ENCODE measurements around the gene GUCA2B.

The GUCA2B gene

DNA sequence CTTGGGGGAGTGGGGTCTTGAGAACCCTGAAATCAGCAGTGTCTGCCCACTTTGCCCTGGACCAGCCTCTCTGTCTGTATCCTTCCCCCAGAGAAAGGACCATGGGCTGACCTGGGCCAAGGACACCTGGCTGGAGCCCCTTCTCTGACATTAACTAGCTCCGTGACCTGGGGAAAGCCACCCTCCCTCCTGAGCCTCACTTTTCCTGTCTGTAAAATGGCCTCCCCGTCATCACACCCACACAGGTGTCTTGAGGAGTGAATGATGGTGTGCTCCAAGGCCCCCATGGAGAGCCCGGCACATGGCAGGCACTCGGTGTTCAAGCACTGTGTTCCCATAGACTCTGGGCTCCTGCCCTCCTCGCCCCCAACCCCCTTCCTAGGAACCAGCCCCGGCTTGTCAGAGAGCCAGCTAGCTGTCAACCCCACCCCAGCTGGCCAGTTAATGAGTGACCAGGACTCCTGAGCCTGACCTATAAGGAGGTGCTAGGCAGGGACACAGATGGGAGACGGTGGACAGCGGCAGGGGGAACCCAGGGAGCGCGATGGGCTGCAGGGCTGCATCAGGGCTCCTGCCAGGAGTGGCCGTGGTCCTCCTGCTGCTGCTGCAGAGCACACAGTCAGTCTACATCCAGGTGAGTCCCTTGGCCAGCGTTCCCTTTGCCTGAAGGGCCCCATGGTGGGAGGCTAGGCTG lies at the start of gene GUCA2B:
TSS of gene GUCA2B (plus strand) at position 504 of the 694 bp plus-strand sequence. CDS start at position 545, 41 bp downstream.
- DNase-seq: no peak

DNA sequence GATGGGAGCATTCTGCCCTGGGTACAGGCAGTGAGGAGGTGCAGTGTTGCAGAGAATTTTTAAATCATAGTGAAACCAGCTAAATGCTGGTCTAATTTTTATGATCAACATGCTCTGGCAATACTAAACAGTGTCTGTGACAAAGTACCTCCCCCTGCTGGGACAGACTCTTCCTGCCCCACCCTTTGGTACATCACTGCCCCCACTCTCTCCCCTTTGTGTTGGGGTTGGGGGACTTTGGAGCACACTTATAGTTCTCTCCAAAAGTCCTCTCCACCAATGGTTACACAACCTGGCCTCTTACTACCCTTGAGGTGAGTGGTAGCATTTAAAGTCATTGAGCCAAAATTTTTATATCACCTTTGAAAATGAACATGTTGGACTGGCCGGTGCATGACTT lies 48.2 kb upstream of the GUCA2B start:
- DNase-seq: no peak

DNA sequence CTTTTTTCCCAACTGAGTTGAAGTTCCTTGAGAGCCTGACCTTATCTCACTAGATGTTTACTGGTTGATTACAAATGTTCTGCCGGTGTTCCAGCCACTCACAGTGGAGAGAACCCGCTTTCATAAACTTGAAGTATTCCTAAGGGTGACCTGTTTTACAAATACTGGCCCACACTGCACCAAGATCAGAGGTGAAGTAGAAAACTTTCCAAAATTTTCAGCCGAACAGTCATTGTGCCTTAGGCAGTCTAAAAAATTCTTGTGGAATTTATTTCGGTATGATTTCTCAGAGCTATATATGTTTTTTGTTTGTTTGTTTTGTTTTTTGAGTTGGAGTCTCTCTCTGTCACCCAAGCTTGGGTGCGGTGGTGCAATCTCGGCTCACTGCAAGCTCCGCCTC lies 44.9 kb upstream of the GUCA2B start:
- DNase-seq: no peak

DNA sequence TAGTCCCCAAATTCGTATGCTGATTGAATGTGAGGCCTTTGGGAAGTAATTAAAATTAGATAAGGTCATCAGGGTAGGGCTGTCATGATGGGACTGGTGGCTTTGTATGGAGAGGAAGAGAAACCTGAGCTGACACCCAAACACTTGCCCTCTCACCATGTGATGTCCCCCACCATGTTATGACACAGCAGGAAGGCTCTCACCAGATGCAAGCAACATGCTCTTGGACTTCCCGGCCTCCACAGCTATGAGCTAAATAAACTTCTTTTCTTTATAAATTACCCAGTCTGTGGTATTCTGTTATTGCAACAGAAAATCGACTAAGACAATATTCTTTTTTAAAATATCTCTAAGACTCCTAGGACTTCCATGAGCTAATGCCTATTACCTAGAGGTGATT lies 43.6 kb upstream of the GUCA2B start:
- DNase-seq: no peak

DNA sequence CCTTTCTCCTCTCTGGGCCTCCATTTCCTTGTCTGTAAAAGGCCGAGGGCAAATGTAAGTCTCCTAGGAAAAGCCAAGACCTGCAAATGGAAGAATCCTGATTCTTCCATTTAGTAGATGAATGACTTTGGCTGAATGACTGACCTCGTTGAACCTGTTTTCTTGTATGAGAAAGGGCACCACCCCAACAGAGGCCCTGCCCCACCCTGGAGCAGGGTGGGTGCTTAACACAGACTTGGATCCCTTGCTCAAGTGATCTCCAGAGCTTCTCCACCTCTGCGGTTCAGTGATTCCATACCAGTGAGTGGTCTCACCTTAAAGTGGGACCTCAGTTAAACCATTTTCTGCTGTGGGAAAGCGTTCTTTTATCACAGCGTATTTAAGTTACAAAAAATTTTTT lies 39.0 kb upstream of the GUCA2B start:
- no peak for DNase-seq

DNA sequence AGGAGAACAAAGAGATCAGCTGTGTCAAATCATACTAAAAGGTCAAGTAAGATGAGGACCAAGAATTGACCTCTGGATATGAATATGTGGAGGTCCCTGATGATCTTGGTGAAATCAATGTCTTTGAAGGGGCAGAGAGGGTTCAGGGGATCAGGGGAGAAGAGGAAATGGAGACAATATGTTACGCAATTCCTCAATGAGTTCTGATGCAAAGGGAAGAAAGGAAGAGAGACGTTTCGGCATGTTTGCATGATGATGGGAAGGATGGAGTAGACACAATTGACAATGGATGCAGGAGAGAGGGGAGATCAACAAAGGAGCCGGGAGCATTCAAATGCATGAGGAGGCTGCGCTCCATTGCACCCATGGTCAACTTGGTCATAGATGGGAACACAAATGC lies 36.0 kb upstream of the GUCA2B start:
- DNase-seq: no peak

DNA sequence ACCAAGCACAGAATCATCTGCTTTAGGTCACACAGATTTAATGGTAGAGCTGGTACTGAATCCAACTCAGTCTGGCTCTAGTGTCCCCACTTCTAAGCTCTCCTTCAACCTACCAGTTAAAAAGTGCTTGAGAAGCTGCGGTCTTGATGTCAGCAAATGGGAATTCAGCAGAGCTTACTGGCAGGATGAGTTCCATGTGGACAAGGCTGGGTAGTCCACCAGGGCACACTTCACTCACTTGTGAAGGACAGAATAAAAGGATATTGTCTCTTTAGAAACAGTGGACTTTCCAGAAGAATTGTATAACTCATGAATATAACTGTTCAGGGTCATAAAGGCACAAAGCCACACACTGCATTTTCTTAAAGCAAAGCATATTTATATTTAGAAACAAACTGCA lies 35.1 kb upstream of the GUCA2B start:
- no peak for DNase-seq

DNA sequence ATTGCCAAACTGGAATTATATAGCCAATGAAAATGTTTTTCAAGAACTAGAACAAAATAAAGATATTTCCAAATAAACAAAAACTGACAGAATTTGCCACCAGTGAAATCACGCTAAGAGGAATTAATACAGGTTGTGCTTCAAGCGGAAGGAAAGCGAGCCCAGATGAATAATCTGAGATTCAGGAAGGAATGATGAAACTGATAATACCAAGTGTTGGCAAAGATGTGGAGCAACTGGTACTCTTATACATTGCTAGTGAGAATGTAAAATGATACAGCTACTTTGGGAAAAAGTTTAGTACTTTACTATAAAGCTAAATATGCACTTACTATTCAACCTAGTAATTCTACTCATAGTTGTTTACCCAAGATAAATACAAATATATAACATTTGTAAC lies 30.8 kb upstream of the GUCA2B start:
- DNase-seq: no peak

DNA sequence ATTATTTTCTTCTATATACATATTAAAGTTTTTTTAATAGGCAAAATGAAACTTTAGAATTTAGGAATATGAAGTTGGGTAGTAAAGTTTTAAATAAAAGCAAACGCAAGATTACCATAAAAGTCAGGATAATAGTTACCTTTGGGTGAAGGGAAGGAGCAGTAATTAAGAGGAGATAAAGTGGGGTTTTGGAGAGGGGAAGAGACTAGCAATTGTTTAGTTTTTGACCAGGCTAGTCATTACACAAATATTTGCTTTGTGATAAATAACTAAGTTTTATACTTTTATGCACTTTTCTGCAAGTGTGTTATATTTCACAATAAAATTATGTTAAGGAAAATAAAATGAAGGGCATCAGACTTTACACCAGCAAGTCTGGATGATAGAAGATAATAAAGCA lies 27.7 kb upstream of the GUCA2B start:
- no peak for DNase-seq

DNA sequence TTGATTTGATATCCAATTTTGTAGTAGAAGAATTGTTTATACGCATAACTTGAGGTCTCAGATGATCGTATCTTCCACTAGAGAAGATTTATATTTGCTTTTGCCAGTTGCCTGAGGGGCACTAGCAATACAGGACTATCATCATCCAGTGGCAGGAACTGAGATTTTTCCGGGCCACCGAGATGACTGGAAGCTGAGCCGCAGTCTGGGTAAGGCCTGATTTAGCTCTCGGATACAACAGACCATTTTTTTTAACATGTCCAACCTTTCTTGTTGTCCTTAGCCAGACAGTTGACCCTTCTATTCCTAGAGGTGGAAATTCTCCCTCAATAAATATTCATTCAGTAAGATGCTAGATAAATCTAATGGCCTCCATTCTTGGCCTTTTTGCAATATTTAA lies 25.4 kb upstream of the GUCA2B start:
- no peak for DNase-seq

DNA sequence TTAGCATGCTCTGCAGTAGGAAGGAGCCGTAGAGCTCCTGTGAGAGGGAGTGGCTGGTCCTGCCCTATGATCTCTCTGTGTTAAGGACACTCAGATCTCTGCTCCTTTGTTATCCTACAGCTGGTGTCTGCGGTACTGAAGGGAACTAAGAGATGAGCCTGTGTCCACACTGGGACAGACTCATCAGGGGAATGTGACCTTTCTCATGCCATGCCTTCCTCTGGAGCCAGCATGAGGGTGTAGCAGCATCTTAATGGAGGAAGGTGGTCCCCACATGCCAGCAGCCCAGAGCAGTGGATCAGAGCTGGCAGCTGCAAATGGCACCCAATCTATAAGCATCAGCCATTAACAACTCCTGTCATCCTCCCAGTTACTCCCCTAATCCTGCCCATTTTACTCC lies 24.7 kb upstream of the GUCA2B start:
- no peak for DNase-seq

DNA sequence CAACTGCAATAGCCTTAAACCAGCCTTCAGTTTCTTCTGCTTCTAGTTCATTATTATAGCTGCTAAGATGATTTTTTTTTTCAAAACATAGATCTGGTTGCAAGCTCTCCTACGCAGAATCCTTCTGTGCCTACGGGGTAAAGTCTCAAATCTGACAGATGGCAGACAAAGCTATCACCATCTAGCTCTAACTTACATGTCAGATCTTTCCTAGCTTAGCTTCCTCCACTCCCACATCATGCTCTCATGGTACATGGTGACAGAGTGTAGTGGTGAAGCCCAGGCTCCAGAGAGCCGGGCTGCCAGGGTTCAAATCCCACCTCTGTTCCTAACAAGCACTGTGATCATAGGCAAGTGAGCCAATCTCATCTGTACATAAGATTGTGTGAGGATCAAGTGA lies 24.2 kb upstream of the GUCA2B start:
- no peak for DNase-seq

DNA sequence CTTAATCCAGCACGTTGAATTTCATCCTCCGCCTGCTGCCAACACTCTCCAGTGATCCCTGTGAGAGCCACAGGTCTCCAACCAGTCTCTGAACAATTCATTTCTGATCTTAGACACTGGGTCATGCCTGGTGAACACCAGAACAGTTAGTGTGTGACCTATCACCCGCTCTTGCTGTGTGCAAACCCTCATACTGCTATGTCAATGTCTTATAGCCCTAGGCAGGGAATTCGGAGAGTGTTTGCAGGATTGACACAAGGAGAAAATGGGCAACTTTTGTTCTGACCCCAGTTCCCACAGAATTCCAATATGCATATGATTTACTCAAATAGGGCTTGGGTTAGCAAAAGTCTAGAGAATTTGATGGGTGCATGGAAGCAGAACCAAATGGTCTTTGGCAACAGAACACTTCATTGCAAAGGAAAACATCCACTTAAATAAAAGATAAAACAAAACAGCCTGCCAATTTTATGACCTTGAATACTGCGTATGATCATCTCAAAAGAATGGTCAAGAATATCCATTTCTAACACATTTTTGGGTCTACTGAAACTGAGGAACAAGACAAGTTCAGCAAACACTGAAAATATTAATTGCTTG lies 23.0 kb upstream of the GUCA2B start:
- DNase-seq: no peak

DNA sequence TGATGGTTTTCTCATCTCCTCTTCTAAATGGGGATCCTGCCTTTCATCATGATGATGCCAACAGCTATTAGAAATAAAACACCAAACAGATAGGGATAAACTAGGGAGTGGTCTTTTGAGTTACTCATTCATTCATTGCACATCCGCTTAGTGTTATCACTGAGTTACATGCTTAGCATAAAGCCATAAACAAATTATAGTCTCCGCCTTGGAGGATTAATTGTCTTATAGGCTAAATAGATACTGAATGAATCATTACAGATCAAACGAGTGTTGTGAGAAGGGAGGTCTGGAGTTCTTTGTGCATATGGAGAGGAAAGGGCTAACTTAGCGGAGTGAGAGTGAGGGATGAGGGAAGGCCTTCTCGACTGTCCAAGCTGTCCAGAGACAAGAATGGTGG lies 19.8 kb upstream of the GUCA2B start:
- DNase-seq: no peak

DNA sequence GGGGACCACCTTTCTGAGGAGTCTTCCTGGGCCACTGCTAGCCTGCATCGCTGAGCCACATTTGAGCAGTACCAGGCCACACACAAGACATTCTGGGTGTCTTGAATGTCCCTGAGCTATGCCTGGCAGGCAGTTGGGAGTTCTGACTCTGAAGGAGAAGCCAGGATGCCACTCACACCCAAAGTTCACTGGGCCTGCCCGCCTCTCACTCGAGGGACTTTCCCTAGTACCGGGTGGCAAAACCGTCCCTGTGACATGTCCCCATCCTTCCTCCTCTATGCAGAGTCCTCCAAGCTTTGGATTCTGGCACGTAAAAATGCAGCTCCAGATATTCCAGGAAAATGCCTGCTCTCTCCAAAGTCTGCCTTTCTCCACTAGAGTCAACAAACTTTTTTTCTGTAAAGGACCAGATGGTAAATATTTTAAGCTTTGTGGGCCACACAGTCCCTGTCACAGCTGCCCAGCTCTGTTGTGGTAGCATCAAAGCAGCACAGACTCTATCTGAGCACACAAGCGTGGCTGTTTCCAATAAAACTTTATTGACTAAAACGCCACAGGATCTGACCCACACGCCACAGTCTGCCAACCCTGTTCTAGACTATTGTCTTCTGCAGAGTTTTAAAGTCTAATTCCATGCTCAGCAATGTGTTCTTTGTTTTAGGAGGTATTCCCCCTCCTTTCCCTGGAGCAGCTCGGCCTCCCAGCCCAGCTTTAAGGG lies 19.2 kb upstream of the GUCA2B start:
- DNase-seq: no peak

DNA sequence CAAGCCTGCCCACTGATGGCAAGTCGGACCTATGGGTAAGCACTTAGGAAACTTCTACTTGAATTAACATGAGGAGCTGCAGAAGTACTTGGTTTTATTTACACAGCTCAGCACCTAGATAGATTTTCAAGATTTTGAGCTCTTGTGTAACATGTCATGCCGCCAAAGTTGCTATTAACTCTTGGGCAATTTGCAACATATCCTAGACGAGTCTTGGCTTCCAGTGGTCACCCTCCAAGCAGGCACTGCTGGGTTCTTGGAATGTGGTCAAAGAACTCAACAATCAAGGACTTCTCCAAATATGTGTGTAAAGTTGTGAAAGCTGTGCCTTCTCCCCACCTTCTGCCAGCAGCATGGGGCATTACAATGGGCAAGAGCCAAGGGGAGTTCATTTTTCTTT lies 17.8 kb upstream of the GUCA2B start:
- DNase-seq: no peak

DNA sequence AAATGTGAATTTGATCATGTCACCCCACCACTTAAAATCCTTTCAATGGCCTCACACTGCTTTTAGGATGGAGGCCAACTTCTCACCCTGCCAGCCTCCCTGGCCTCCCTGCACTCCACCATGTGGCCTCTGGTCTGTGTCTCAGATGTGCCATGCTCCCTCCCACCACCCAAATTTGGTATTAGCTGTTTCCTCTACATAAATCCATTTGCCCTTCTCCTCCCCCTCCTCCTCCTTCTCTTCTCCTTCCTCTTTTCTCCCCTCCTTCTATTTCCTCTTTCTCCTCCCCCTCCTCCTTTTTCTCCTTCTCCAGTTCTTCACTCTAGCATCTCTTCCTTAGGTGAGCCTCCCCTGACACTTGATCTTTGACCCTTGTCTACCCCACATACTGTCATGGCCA lies 16.7 kb upstream of the GUCA2B start:
- peak; percentile 50 for DNase-seq

DNA sequence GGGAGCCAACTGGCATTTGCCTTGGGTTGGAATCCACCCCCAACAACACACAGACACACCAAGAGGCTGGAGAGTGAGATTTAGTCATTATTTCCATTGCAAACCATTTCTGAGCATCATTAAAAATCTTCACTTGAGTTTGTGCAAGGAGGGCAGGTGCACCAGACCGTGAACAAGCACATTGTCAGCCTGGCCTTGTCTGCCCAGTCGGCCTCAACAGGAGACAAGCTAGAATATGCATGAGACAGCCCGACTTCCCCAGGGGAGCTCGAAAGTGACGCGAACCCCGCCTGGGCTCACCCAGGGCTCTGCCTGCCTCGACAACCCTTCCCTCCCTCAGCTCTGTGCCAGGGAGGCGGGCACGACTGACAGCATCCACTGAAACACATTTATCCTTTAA lies 15.4 kb upstream of the GUCA2B start:
- no peak for DNase-seq

DNA sequence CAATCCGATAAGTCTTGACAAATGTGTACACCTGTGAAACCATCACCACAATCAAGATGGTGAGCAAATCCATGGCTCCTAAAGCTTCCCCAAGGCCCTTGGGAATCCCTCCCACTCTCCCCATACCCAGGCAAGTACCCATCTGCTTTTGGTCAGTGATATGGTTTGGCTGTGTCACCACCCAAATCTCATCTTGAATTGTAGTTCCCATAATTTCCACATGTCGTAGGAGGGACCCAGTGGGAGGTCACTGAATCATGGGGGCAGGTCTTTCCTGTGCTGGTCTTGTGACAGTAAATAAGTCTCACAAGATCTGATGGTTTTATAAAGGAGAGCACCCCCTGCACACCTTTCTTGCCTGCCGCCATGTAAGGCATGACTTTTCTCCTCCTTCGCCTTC lies 14.6 kb upstream of the GUCA2B start:
- peak; percentile 3 for DNase-seq

DNA sequence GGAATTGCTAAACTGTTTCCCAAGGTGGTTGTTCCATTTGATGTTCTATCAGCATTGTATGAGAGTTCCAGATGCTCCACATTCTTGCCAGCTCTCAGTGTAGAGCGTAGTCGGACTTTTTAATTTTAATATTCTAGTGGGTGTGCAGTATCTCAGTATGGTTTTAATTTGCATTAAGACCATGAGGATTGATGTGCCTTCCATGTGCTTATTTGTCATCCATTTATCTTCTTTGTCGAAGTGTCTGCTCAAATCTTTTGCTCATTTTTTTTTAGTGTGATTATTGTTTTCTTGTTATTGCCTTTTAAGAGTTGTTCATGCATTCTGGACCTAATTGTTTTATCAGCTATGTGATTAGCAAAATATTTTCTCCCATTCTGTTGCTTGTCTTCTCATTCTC lies 13.8 kb upstream of the GUCA2B start:
- no peak for DNase-seq

DNA sequence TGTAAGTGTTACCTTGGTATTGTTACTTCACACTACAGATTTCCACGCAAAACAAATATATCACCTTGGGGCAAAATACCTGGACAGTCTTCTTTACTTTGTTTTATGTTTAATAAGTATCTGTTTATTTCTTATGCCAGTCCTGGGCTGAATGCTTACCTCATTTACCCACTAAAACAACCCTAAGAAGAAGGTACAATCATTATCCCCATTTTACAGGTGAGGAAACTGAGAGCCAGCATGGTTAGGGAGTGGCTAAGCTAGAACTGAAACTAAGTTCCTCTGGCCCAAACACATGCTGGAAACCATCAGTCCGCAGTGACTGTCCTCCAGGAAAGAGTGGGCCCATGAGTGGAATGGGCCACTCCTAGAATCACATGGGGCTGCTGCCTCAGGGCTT lies 13.0 kb upstream of the GUCA2B start:
- DNase-seq: no peak

DNA sequence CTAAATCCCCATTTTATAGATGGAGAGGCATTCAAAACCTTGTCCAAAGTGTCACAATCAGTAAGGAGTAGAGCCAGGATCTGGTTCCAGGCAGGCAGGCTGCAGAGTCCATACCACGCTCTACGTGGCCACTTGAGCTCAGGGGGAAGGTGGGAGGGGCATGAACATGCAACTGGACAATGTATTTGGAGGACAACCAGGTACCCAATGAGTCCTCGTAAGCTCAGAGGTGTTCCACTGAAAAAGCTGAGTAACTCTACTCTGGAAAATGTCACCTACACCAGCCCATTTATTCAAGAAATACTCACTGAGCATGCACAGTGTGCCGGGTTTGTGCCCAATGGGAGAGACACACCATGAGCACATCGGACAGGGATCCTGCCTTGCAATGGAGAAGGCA lies 11.2 kb upstream of the GUCA2B start:
- no peak for DNase-seq

DNA sequence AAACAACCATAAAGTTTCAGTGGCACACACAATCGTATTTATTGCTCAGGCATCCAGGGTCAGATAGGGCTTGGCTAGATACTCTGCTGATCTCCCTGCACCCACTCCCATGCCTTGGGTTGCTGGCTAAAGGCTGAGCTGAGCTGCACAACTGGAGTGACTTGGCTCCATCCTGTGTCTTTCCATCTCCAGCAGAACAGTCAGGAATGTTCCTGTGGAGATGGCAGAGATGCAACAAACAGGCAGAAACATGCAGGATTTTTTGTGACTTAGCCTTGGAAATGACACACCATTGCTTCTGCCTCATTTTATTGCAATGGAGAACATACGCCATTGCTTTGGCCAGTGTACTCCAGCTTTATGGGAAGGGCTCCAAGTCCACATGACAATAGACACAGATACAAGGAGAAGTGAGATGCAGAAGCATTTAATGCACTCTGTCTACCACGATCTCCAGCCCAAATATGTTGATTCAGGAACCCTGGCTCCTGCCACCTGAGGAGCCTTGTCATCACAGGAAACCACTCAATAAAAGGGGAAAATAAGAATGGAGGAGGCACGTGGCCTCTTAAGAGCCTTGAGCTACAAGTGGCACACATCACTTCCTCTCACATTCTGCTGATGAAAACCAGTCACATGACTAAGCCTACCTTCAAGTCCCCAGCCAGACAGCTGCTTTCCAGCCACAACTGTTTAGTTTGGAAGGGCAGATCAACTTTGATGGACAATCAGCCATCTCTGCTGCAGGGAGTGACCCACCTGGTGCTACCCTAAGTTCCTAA lies 10.1 kb upstream of the GUCA2B start:
- DNase-seq: peak; percentile 10
